ENCODE data around the gene CLEC16A. TPM values are rescaled to one million over a fixed set of nuclear protein-coding genes. Genes with fewer than 3 reads are reported as not detected.

CLEC16A gene
- total and polyA plus RNA-seq, 9 of the 15 experiments (the other 6 are each of a cell fraction or from before 2014, with no cell fraction given), result 1.00 to 22.3 (median 10.0) TPM

GRCh38 chr16:10964039-10964890 is 19.9 kb downstream of the CLEC16A start (continued):
- TF ChIP-seq REST (IDR thresholded peaks at IDR 0.05; ENCODE audit: borderline replicate concordance) (peak; percentile 66; the same call in 1 of the 2 replicates), REST (CRISPR knock-in tag; IDR thresholded peaks at IDR 0.05; ENCODE audit: low read depth) (no peak), NCOA1 (IDR thresholded peaks at IDR 0.05; ENCODE audit: low read depth) (no peak), L3MBTL2 (IDR thresholded peaks at IDR 0.05) (0 out of 2 replicates have a peak, but pooled peaks have one; percentile 17), CBFA2T2 (conservative IDR thresholded peaks at IDR 0.05) (no peak), TGIF2 (CRISPR knock-in tag; IDR thresholded peaks at IDR 0.05) (no peak), ZNF609 (CRISPR knock-in tag; IDR thresholded peaks at IDR 0.05; ENCODE audit: borderline replicate concordance) (no peak), WHSC1 (IDR thresholded peaks at IDR 0.05; ENCODE audit: low read length) (no peak), ZFP1 (CRISPR knock-in tag; IDR thresholded peaks at IDR 0.05) (no peak), EP300 (IDR thresholded peaks at IDR 0.05; ENCODE audit: low read length) (no peak), ZNF184 (CRISPR knock-in tag; IDR thresholded peaks at IDR 0.05) (no peak), SRSF3 (IDR thresholded peaks at IDR 0.05; ENCODE audit: insufficient read depth, low read length) (no peak), ZNF140 (CRISPR knock-in tag; IDR thresholded peaks at IDR 0.05) (0 out of 2 replicates have a peak, but pooled peaks have one; percentile 52), PHF20 (IDR thresholded peaks at IDR 0.05; ENCODE audit: partially characterized antibody) (no peak), NFE2 (IDR thresholded peaks at IDR 0.05; ENCODE audit: low read depth) (no peak), ZNF23 (CRISPR knock-in tag; IDR thresholded peaks at IDR 0.05) (no peak), KAT2B (IDR thresholded peaks at IDR 0.05; ENCODE audit: low read depth, low read length) (no peak)

All from K562 (cell line).